ENCODE data around the gene C2orf76. TPM values are rescaled to one million over a fixed set of nuclear protein-coding genes. Genes with fewer than 3 reads are reported as not detected.

The C2orf76 gene
- total RNA-seq, 1 experiment from 2014 or later: 10.2 TPM

- no peak overlapping the region for H2AFZ ChIP-seq (ENCODE audit: low read length)
- no peaks in the 10 kb centered on the region for H3K9me2 ChIP-seq (replicated peaks; ENCODE audit: low read length)
- no peaks in the 10 kb centered on the region for H3K79me2 ChIP-seq (ENCODE audit: low read length)
- H4K20me1 ChIP-seq (ENCODE audit: low read length): no peaks in the 10 kb centered on the region
- H3K4me2 ChIP-seq (ENCODE audit: low read length): no peak overlapping the region
- intact Hi-C loops (cut with micrococcal nuclease): loop anchor here (2.0 to 10.0 kb wide), 2 partner anchors 53 to 431 kb away; partner anchors contain the start of genes C2orf76 and DBI
- H3K27ac ChIP-seq (ENCODE audit: low read length): no peak overlapping the region
- no TSS peak for BruUV-seq (replicated peaks)
- no peak overlapping the region for H3K9ac ChIP-seq (ENCODE audit: low read length)
- no peaks in the 10 kb centered on the region for H3F3A ChIP-seq (ENCODE audit: low read length, unreplicated experiment)
- POLR2A ChIA-PET (ENCODE audit: unreplicated experiment): no interaction called here
- no peak for DNase-seq
- ATAC-seq: no peak
- no peaks in the 10 kb centered on the region for H3K9me3 ChIP-seq (ENCODE audit: low read length)
- H3K36me3 ChIP-seq (ENCODE audit: low read depth, low read length): no peaks in the 10 kb centered on the region
- peaks cover 14% of the 10 kb centered on the region for H3K4me1 ChIP-seq (ENCODE audit: insufficient read depth, low read length)
- no peaks in the 10 kb centered on the region for H3K27me3 ChIP-seq (ENCODE audit: low read length)
- TF ChIP-seq EZH2 (IDR thresholded peaks at IDR 0.05; ENCODE audit: low read length, unreplicated experiment): no peak
- no peak for TF ChIP-seq EZH2phosphoT487 (IDR thresholded peaks at IDR 0.05; ENCODE audit: borderline replicate concordance, low read length)
- TF ChIP-seq CTCF (conservative IDR thresholded peaks at IDR 0.05; ENCODE audit: low read depth, low read length): no peak
- CTCF ChIA-PET: no interaction called here
- H3K4me3 ChIP-seq (ENCODE audit: low read length): no peak overlapping the region
Measured at GRCh38 chr2:119311371-119311770, 55.3 kb downstream of the C2orf76 start.

- Histone ChIP-seq H3K9me2 (replicated peaks; ENCODE audit: low read length) (no peaks in the 10 kb centered on the region), H3K4me3 (ENCODE audit: low read length) (no peak overlapping the region), H3K27ac (ENCODE audit: low read length) (no peak overlapping the region), H3K9me3 (ENCODE audit: low read length) (no peaks in the 10 kb centered on the region), H3F3A (ENCODE audit: low read length, unreplicated experiment) (no peaks in the 10 kb centered on the region), H3K4me2 (ENCODE audit: low read length) (no peak overlapping the region), H3K4me1 (ENCODE audit: insufficient read depth, low read length) (0 out of 2 replicates have a peak, but pooled peaks cover 7% of the 10 kb centered on the region), H3K79me2 (ENCODE audit: low read length) (no peaks in the 10 kb centered on the region), H3K27me3 (ENCODE audit: low read length) (no peaks in the 10 kb centered on the region), H3K9ac (ENCODE audit: low read length) (no peak overlapping the region), H3K36me3 (ENCODE audit: low read depth, low read length) (no peaks in the 10 kb centered on the region), H2AFZ (ENCODE audit: low read length) (no peak overlapping the region), H4K20me1 (ENCODE audit: low read length) (no peaks in the 10 kb centered on the region)
- POLR2A ChIA-PET (ENCODE audit: unreplicated experiment): no interaction called here
- intact Hi-C loops (cut with micrococcal nuclease): no loop called here
- DNase-seq (no peak), ATAC-seq (no peak)
- no peak for TF ChIP-seq CTCF (conservative IDR thresholded peaks at IDR 0.05; ENCODE audit: low read depth, low read length)
- no peak for TF ChIP-seq EZH2phosphoT487 (IDR thresholded peaks at IDR 0.05; ENCODE audit: borderline replicate concordance, low read length)
- no peak for TF ChIP-seq EZH2 (IDR thresholded peaks at IDR 0.05; ENCODE audit: low read length, unreplicated experiment)
- CTCF ChIA-PET: no interaction called here
- BruUV-seq (replicated peaks): no TSS peak
Measured at GRCh38 chr2:119308793-119309330, 57.8 kb downstream of the C2orf76 start.

GRCh38 chr2:119307419-119308140 lies 59.1 kb downstream of the C2orf76 start:
- Histone ChIP-seq H3K4me3 (ENCODE audit: low read length) (no peak overlapping the region), H3K36me3 (ENCODE audit: low read depth, low read length) (no peaks in the 10 kb centered on the region), H3K27ac (ENCODE audit: low read length) (no peak overlapping the region), H2AFZ (ENCODE audit: low read length) (no peak overlapping the region), H3K4me1 (ENCODE audit: insufficient read depth, low read length) (0 out of 2 replicates have a peak, but pooled peaks cover 7% of the 10 kb centered on the region), H3F3A (ENCODE audit: low read length, unreplicated experiment) (no peaks in the 10 kb centered on the region), H3K9ac (ENCODE audit: low read length) (no peak overlapping the region), H3K9me3 (ENCODE audit: low read length) (no peaks in the 10 kb centered on the region), H4K20me1 (ENCODE audit: low read length) (no peaks in the 10 kb centered on the region), H3K27me3 (ENCODE audit: low read length) (no peaks in the 10 kb centered on the region), H3K79me2 (ENCODE audit: low read length) (no peaks in the 10 kb centered on the region), H3K4me2 (ENCODE audit: low read length) (no peak overlapping the region), H3K9me2 (replicated peaks; ENCODE audit: low read length) (no peaks in the 10 kb centered on the region)
- BruUV-seq (replicated peaks): no TSS peak
- no peak for TF ChIP-seq EZH2 (IDR thresholded peaks at IDR 0.05; ENCODE audit: low read length, unreplicated experiment)
- TF ChIP-seq EZH2phosphoT487 (IDR thresholded peaks at IDR 0.05; ENCODE audit: borderline replicate concordance, low read length): no peak
- TF ChIP-seq CTCF (conservative IDR thresholded peaks at IDR 0.05; ENCODE audit: low read depth, low read length): no peak
- ATAC-seq: no peak
- ChIA-PET POLR2A (ENCODE audit: unreplicated experiment) (no interaction called here), CTCF (no interaction called here)
- no peak for DNase-seq
- intact Hi-C loops (cut with micrococcal nuclease): no loop called here

Measured in PC-3 (cell line).